AG09319 (cell line): ENCODE data around the gene COPB1.
A peak's percentile ranks its signal among the peaks of the same experiment; 100 is the strongest.
"Not testable (repeated sequence)": the region's sequence is repeated elsewhere in the genome, so short reads cannot be mapped to it uniquely, and the experiment has no call there.

Experiments used
- DNase-seq: peaks from one replicate; pipeline ENCODE4 v3.0.0-alpha.2; 2010; ENCODE audit warnings: low read depth; ENCODE audit errors: extremely low read depth
- TF ChIP-seq, protein P1 (sequence below): IDR thresholded peaks from 2 replicates; pipeline ENCODE4 v1.5.1; 2011; ENCODE audit warnings: low read depth, mild to moderate bottlenecking, inconsistent platforms, low read length, moderate library complexity

The COPB1 gene

DNA sequence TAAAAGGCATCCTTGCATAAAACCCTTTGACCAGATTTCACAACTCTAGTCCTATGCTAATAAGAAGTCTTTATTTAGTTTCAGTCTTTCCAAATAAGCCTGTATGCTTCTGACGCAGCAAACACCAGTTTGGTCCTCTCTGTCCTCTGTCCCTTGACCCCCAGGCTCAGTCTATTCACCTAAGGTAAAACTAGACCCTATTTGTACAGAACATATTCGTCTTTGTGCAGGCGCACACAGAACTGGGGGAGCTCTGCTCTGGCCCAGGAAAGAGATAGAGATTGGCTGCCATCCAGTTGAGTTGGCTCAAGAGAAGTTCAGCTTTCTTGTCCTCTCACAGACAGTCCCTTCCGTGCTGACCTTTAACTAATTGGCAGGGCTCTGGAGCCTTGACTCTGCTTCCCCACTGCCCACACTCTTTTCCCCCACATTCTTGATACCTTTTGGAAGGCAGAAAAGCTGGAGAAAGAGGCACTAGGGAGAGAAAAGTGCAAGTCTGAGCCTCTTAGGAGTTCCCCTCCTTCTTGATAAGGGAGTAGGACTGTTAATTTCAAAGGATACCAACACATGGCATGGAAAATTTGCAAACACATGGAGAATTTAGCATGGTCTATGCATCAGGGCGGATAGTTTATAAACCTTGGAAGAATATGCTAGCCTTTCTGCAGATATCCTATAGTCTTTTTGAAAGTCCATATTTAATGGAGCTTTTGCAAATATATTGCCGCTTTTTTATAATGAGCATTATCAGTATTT lies 41.8 kb upstream of the COPB1 start:
- no peak for DNase-seq
- TF ChIP-seq, protein P1, sequence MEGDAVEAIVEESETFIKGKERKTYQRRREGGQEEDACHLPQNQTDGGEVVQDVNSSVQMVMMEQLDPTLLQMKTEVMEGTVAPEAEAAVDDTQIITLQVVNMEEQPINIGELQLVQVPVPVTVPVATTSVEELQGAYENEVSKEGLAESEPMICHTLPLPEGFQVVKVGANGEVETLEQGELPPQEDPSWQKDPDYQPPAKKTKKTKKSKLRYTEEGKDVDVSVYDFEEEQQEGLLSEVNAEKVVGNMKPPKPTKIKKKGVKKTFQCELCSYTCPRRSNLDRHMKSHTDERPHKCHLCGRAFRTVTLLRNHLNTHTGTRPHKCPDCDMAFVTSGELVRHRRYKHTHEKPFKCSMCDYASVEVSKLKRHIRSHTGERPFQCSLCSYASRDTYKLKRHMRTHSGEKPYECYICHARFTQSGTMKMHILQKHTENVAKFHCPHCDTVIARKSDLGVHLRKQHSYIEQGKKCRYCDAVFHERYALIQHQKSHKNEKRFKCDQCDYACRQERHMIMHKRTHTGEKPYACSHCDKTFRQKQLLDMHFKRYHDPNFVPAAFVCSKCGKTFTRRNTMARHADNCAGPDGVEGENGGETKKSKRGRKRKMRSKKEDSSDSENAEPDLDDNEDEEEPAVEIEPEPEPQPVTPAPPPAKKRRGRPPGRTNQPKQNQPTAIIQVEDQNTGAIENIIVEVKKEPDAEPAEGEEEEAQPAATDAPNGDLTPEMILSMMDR = no peak

DNA sequence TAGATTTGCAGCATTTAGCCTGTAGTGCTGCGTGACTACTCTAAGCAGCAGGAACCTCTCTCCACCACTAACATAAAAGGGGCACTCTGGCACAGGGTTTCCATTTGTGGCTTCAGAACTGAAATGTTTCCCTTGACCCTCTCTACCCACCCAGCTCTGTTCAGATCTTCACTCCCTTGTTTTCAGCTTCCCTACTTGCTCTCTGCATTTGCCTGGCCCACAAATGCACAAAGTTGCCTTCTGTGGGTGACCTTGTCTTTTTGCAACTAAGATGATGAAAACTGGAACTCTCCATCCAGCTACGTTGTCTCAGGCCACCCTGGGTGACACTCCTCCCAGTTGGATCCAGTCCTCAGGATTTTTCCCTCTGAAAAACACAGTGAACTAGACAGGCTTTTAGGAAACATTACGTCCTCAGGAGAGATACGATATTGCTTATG lies 40.4 kb upstream of the COPB1 start:
- DNase-seq = no peak
- TF ChIP-seq, protein P1 = no peak

DNA sequence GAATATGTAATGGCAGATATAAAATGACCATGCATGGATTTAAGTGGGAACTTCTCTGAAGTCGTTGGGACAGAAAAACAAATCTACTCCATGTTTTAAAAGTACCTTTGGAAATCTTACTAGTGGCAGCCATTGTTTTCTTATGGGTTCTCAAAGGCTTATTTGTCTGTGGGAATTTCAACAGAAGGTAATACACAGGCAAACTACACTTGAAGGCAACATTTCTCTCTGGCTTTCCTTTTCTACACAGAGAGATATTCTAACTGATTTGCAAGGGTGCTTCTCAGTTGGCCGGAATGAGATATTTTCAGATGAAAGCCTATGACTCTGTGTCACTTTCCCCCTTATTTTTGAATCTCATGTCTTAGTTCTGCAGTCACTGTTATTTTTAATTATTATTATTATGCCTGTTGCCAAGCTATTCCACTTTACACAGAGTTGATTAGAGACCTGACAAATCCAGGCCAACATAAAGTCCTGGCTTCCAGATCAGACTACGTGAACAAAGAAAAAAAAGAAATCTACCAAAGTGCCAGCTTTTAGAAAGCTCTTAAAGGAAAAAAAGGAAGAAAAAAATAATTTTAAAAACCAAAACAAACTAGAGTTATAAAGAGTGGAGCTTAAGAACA lies 39.4 kb upstream of the COPB1 start:
- no peak for DNase-seq
- TF ChIP-seq, protein P1 = no peak

DNA sequence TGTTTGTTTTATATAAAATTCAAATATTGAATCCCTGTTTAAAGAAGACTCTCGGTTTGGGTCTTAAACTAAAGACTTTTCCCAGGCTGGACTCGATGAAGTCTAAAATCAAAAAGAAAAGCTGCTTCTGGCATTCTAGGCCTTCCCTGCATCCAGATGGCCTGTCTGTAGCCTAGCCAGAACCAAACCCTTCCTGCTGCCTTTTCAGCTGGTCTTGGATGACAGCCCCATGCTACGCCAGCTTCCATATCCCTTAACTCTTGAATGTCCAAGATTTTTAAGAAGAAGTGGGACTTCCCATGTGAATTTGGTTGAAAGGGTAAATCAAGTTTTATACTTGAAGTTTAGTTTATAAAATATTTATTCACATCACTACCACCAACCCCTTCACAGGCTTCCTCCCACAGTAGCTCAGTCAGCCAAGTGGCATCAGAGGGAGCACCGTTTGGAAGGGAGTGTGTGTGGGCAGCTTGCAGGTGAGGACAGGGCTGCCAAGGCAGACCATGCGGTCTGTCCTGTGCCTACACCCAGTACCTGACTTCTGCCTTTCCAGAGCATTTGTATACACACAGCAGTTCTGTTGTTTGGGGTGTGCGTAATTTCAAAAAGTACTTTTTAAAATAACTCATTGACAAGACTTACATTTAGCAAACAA lies 38.8 kb upstream of the COPB1 start:
- TF ChIP-seq, protein P1 = no peak
- DNase-seq = no peak

DNA sequence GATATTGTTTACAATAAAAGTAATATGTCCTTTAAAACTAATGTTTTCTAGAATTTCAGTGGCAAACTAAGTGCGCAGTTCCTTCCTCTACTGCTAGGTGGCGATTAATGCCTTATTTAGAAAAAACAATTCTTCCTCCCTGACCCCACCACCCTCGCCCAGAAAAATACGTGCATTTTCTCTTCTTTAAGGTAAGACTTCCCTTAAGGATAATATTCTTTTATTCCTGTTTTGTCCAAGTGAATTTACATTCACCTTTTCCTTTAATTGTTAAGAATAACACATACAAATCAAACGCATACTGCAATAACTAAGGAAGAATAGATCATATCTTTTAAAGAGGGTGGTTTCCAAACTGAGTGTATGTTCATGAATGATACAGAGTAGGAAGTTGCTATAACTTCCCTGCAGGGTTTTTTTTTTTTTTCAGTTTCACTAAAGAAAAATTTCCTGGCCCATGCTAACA lies 37.6 kb upstream of the COPB1 start:
- DNase-seq = no peak
- TF ChIP-seq, protein P1 = peak; percentile 76

DNA sequence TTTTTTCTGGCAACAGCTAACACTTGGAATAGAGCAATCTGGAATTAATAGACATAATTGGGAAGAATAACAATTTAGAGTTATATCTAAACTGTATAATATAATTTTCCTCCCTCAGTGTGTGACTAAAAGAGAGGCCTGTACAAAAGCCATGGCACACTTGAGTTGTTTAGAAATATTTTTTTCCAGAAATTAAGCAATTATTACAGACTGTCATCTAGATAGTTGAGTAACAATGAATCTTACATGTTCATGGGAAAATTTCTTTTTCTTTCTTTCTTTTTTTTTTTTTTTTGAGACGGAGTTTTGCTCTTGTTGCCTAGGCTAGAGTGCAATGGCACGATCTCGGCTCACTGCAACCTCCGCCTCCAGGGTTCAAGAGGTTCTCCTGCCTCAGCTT lies 35.6 kb upstream of the COPB1 start:
- DNase-seq = not testable (repeated sequence)

DNA sequence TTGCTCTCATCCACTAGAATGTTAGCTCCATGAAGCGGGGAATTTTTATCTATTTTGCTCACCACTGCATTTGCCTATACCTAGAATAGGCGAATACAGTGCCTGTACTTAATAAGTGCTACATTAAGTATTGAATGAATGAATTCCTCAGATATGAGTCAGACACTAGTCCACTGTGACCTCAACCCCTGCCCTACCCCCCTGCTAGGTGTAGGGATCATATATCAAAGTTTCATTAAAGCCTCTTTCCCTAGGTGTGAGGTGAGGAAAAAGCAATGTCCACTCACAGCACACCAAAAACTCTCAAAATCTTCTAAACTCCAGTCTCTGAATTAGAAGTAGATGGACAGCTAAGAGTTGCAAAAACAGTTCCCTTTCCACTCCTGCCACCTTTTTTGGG lies 30.3 kb upstream of the COPB1 start:
- no peak for DNase-seq
- TF ChIP-seq, protein P1 = no peak
